GM18870 (cell line): Measurements from ENCODE around the gene SPSB1.
"Not testable (repeated sequence)": the region's sequence is repeated elsewhere in the genome, so short reads cannot be mapped to it uniquely, and the experiment has no call there.

Experiments
- ATAC-seq: cut with Tn5 transposase; IDR thresholded peaks from one replicate; pipeline ENCODE4 v1.9.1; 2021; ENCODE audit warnings: moderate library complexity; ENCODE audit not compliant: unreplicated experiment

SPSB1 gene

DNA sequence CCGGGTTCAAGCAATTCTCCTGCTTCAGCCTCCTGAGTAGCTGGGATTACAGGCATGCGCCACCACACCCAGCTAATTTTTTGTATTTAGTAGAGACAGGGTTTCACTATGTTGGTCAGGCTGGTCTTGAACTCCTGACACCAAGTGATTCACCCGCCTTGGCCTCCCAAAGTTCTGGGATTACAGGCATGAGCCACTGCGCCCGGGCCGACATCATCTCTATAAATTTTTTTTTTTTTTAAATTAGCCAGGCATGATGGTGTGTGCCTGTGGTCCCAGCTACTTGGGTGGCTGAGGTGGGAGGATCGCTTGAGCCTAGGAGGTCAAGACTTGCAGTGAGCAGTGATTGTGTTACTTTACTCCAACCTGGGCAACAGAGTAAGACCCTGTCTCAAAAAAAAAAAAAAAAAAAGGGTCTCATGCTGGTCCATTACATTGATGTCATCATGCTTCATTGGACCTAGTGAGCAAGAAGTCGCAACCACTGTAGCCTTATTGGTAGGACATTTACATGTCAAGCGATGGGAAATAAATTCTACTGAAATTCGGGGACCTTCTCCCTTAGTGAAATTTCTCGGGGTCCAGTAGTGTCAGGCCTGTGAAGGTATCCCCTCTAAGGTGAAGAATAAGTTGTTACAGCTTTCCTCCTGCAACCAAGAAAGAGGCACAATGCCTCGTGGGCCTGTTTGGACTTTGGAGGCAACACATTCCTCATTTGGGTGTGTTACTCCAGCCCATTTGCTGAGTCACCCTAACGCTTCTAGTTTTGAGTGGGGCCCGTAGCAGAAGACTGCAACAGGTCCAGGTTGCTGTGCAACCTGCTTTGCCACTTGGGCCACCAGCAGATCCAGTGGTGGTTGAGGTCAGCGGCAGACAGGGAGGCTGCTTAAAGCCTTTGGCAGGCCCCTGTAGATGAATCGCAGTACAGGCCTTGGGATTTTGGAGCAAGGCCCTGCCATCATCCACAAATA lies 7.2 kb downstream of the SPSB1 start:
- not testable (repeated sequence) for ATAC-seq

DNA sequence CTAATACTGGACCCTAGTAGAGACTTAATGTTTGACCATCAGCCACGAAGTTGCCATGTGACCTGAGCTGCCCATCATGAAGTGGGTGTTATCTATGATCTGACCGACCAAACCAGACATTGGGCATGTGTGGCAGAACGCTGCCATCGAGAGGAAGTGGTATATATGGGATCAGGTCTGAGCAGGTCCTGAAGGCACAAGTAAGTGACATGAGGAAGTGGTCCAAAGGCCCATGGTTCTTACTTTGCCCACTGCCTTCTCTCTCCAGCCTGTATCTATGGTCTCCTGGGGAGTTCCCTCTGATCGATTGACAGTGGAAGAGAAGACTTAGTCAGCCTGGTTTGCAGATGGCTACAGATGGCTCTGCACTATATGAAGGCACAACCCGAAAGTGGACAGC lies 7.9 kb downstream of the SPSB1 start:
- ATAC-seq, result no peak

DNA sequence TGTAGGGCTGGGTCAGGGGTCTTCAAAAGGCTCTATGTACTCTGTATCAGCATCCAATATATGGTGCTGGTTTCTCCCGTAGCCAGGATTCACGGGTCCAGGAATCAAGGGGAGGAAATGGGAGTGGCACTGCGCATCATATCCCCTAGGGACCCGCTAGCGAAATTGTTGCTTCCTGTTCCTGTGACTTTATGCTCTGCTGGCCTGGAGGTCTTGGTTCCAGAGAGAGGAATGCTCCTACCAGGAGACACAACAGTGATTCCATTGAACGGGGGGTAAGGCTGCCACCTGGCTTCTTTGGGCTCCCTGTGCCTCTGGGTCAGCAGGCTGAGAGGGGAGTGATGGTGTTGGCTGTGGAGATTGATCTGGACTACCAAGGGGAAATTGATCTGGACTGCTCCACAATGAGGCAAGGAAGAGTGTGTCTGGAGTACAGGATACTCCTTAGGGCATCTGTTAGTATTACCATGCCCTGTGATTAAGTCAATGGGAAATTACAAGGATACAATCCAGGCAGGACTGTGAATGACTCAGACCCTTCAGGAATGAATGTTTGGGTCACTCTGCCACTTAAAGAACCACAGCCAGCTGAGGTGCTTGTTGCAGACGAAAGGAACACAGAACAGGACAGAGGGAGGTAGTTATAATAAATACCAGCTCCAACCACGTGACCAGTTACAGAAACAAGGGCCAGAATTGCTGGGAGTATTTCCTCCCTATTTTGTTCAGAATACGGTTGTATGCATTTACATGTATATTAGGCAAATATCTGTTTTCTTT lies 10.2 kb downstream of the SPSB1 start:
- no peak for ATAC-seq

DNA sequence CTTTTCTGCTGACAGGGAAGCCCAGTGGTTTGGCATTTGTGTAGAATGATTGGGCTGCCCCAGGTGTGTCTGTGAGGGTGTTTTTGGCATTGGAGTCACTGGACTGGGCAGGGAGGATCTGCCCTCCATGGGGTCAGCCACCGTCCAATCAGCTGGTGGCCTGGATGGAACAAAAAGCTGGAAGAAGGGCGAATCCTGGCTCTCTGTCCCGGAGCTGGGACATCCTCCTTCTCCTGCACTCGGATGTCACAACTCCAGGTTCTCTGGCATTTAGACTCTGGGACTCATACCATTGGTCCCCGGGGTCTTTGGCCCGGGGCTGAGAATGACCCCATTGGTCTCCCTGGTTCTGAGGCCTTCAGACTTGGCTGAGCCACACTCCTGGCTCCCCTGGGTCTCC lies 11.2 kb downstream of the SPSB1 start:
- no peak for ATAC-seq

DNA sequence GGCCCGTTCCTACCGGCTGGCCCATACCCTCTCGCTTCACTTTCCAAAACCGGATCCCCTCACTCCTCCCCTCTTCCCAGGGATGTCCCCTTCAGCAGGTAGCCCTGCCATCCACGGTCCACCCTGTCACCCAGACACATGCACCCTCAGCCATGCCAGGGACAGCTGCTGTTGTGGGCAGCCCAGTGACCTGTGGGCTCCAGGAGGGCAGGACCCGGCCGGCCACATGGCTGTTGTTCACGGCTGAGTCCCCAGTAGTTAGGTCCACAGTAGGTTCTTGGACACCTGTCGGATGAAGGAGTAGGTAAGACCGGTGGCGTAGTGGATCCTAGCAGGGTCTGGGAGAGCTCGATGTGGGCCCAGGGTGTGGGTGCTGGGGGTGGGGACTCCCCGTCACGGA lies 12.5 kb downstream of the SPSB1 start:
- no peak for ATAC-seq

DNA sequence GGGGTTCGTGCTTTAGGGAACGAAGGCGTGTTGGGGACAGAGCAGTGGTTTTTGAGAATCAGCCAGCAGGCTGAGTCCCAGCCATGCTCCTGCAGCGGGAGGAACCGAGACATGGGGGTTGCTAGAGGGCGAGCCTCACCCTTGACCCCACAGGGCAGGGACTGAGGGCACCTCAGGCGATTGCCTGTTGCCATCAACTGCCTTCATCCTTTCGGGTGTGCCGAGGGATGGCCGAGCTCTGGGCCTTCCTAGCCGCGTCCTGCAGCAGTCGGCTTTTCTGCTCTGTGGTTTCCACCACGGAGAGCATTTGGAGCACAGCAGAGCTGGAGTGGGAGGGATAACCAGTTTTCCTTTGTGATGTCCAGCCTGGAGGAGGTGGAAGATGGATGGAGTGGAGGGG lies 13.3 kb downstream of the SPSB1 start:
- no peak for ATAC-seq

DNA sequence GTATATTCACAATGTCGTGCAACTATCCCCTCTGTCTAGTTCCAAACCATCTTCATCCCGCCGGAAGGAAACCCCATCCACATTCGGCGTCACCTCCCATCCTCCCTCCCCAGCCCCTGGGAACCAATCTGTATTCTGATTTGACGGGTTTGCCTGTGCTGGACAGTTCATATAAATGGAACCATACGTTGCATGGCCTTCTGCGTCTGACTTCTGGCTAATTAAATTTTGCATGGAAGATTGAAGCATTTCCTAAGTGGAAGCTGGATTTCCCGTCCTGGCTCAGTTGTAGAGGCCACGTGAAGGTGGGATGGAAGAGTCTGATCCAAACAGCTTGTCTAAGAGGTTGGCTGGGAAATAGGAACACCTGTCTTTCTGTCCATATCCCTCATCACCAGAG lies 14.6 kb downstream of the SPSB1 start:
- ATAC-seq, result no peak

DNA sequence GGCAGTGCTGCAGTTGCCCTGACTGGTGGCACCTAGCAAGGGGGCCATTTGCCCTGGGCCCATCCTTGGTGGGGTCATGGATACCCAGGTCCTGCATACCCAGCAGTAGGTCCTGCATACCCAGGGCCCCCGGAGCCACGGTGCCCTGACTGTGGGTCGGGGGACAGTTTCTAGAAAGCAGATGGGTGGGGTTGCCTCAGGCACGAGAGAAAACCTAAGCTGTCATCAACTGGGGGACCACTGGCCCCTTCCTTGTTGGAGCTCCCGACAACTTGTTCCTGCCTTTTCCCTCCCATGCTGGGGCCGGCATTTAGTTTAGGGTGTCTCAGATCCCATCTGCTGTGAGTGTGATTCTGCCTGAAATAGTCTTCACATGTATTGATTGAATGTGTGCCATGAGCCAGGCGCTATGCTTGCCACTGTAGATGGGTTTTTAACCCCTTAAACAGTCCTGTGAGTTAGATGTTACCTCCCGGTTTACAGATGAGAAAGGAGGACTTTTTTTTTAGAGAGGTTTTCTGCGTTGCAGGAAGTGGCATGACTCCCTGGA lies 15.6 kb downstream of the SPSB1 start:
- no peak for ATAC-seq

DNA sequence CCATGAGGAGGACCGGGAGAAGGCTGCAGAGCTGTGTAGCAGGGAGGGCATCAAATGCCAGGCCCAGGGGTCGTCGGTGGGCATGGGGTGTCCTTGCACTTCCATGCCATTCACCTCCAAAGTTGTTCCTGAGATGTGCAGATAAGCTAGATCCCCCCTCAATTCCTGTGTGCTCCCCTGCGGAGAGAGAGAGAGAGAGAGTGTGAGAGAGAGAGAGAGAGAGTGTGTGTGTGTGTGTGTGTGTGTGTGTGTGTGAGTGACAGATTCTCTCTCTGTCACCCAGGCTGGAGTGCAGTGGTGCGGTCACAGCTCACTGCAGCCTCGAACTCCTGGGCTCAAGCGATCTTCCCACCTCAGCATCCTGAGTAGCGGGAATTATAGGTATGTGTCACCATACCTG lies 16.4 kb downstream of the SPSB1 start:
- no peak for ATAC-seq

DNA sequence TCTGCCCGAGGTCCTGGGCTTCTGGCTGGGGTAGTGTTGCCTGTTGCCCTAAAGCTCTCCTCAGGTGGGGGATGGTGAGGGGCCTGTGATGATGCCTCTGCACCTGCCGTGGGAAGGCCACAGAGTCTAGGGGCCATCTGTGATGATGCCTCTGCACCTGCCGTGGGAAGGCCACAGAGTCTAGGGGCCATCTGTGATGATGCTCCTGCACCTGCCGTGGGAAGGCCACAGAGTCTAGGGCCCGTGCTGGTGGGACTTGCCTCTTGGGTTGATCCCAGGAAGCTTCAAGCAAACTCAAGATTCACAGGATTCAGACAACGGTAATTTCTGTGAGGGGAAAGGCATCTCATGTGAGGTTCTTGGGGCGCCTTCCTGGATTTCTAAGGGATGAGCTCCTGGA lies 17.3 kb downstream of the SPSB1 start:
- ATAC-seq, result no peak

DNA sequence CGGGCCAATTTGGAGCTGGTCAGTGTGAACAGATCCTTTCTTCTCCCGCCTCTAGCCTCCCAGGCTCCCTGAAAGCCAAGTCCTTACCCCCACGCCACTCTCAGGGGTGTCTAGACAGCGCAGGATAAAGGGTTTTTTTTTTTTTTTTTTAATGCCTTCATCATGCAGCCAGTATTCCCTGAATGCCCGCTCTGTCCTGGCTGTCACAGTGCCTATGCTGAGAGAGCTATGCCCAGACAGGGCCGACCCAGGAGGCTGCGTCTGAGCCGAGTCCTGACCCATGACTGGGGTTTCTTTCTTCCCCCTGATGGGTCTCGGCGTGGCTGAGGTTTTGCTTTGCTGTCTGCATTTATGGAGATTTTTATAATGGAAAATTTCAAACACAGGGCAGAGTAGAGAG lies 18.3 kb downstream of the SPSB1 start:
- no peak for ATAC-seq

DNA sequence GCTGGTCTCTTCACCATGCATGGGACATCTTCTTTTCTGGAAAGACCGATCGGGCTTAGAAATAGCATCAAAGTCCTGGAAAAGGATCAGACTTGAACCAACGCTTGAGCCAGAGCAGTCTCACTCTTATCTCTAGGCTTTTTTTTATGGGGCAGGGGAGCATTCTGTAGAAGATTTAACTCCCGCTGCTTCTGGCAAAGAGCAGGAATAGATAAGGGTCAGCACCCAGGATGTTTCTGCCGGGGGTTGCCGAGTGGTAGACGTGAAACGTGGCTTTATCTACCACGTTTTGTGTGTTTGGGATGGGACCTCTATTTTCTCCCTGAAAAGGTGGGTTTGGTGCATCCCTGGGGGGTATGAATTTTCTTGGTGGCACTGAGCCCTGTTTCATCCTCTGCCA lies 18.8 kb downstream of the SPSB1 start:
- no peak for ATAC-seq

DNA sequence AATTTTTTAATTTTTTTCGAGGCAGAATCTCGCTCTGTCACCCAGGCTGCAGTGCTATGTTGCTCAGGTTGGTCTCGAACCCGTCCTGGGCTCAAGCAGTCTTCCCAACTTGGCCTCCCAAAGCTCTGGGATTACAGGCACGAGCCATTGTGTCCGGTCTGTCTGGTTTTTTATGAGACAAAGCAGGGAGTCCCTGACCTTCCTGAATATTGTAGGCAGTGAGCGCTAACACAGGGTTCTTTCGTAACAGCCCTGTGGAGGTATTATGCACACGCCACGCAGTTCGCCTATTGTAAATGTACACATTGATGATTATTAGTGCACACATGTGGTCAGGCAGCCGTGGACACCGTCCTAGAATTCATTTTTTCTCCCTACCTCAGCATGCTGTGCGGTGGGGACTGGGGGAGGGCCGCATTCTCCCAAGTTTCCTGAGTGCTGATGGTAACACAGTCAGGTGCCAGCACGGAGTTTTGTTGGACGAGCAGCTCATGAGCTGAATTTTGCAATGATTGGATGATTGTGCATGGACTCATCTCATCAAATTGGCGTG lies 19.6 kb downstream of the SPSB1 start:
- ATAC-seq, result no peak

DNA sequence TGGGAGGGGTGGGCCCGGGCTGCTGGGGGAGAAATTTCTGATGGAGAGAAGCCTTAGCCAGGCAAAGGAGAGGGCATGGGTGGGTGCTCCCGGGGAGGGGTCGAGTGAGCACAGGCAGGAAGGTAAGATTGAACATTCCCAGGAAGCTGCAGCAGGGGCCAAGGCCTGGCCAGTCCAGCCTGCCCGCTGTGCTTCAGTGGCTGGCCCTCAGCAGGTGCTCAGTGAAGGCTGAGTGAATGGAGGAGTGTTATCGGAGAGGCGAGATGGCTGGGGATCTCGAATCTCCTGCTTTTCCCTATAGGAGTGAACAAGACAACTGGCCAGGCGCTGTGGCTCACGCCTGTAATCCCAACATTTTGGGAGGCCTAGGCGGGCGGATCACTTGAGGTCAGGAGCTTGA lies 20.9 kb downstream of the SPSB1 start:
- no peak for ATAC-seq

DNA sequence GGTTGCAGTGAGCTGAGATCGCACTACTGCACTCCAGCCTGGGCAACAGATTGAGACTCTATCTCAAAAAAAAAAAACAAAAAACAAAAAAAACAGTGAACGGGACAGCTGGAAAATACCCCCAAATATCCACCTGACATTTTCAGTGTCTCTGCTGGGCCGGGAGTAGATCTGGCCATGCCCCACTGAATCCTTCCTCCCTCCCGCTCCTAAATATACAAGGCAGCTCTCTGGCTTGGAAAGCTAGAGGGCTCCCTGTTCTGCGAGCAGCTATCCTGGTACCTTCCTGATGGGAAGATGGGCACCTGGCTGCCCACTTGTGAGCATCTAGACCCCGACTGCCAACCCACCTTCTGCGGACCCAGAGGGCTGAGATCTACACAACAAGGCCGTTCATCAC lies 21.4 kb downstream of the SPSB1 start:
- ATAC-seq, result no peak

DNA sequence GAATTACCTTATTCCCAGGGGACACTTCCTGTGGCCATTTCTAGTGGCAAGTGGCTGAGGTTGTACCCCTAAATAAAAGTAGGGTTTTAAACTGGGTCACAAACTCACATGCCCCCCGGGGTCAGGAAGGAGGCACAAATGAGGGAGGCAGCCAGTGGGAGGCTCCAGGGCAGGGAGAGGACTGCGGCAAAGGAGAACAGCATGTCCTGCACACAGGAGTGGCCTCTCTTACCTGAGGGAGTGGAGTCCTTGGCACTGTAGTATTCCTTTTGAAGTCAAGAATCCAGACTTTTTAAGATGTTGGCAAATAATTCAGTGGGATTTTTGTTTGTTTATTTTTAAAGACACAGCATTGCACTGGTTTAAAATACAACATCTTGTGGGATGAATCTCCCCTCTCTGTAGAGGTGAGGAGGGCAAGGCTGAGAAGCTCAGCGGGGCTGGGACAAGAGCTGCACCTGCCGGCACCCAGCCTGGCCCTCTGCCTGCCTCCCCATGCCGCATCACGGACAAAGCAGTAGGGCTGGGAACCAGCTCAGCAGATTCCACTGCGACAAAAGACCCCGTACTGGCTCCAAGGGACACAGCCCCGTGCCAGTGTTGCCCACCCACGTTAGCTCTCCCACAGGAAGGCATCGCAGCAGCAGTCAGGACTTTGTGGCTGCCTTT lies 22.2 kb downstream of the SPSB1 start:
- ATAC-seq, result no peak

DNA sequence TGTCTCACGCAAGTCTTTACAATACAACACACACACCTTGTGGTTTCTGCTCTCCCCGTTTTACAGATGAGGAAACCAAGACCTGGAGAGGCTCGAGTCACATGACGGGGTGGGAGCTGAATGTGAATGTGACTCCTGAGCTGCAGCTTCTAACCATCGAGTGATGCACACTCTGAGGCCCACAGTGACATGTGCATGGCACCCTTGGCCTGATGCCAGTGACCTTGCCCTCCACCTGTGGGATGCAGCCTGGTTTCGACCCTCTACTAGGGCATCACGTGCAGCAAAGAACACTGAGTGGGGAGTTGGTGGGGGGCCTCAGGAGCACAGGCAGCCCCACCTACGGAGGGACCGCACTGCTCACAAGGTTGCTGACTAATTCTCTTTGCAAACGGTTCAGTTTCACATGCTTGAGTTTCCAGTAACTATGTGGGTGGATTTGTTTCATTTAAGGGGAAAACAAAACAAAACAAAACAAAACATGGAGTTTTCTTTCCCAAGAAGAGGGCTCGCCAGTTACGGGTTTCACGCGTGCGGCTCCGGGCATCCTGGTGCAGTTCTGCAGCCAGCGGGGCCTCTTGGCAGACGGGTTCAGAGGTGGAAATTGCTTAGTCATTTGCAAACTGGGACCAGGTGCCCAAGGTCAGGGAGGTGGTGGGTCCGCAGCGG lies 22.9 kb downstream of the SPSB1 start:
- ATAC-seq, result no peak

DNA sequence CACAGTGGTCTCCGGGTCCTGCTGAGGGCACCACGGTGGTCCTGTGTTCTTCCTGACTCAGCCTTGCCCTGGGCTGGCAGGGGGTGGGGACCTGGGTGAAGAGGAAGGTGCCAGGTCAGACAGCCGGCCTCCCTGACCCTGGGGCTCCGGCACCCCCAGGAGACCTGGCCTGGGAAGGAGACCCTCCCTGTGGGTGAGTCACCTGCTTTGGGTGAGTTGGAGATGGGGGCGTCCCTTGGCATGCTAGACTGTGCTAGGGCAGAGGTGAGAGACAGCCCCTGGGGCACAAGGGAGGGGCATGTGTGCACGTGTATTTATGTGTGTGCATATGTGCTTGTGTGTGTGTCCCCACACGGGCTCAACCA lies 23.4 kb downstream of the SPSB1 start:
- ATAC-seq, result no peak

DNA sequence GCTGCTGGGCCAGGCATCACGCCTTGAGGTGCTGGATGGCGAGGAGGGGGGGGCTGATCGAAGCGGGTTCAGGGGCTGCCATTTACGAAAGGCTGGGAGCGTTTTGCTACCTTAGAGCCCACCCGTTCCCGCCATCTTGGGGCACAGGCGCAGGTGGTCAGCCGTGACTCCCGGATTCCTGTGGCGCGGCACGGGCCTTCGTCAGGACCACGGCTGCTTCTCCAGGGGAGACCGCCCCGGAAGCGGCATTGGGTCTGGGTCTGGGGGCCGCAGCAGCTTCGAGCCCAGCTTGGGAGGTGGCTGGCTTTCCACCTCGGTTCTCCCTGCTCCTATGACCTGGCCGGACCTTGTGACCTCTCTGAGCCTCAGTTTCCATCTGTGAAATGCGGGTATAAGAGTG lies 23.8 kb downstream of the SPSB1 start:
- ATAC-seq, result no peak

DNA sequence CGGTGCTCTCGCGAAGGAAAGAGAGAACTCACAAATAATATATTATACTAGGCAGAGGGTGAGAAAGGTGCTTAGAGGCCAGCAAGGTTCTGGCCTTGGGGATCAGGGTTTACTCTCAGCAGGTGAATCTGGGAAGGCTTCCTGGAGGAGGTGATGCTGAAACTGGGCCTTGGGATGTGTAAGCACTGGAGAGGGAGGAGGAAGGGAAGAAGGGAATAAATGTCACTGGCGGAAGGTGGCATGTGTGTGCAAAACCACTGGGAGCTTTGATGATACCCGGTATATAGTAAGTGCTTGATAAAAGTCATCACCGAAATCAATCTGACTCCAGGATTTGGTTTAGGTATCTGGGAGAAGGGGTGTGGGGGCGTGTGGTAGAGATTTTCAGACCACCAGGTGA lies 24.4 kb downstream of the SPSB1 start:
- no peak for ATAC-seq
